ENCODE results near the gene RPL28.
"Not testable (repeated sequence)": the region's sequence is repeated elsewhere in the genome, so short reads cannot be mapped to it uniquely, and the experiment has no call there.

RPL28 gene

DNA sequence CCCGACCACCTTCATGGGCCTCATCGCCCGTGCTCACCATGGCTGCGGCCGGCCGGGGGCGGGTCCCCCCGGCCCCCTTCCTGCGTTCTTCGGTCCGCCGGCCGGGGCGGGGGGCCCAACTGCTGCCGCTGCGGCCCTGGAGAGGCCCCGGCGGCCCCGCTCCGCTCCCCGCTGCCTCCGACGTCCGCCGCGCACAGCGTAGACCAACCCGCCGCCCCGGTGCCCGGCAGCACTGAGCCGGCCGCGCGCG, 21.7 kb downstream of the RPL28 start, which contains the start of gene UBE2S:
Gene UBE2S (minus strand): TSS at position 239 of the 250 bp plus-strand sequence. CDS start 199 bp downstream, at position 40.
- not testable (repeated sequence) for TF ChIP-seq GATA2, GATA3 (IDR thresholded peaks at IDR 0.05; ENCODE audit: low read depth, low read length)

DNA sequence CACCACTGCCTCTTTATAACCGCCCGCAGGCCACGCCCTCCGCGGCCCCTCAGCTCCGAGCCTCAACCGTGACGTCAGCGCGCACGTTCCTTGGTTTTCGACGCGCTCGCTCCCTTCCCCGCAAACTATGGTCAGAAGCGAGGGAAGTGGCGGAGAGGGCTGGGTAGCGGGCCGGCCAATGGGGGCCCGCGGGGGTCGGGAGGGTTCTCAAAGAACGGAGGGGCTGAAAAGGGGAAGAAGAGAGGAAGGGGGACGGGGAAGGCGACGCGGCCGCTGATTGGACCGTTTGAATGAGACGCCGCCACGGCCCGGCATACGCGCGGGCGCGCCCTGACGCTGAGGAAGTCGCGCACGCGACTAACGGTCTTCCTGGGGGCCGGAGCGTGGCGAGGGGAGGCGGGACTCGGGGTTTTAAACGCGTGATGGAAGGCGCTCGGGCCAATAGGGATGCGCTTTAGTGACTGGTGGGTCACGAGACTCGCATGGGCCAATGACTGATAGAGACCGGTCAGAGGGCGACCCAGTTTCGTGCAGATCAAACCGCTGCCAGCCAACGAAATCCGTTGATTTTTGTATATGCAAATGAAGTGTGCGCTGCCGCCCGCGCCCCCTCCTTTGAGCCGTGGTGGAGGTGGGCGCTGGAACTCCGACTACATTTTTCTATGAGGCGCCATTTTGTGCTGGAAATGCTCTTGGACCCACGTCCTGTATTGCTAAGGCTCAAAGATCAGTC, 22.2 kb downstream of the RPL28 start:
- TF ChIP-seq GATA3 (IDR thresholded peaks at IDR 0.05; ENCODE audit: low read depth, low read length) (no peak), GATA2 (IDR thresholded peaks at IDR 0.05; ENCODE audit: low read depth, low read length) (no peak)

DNA sequence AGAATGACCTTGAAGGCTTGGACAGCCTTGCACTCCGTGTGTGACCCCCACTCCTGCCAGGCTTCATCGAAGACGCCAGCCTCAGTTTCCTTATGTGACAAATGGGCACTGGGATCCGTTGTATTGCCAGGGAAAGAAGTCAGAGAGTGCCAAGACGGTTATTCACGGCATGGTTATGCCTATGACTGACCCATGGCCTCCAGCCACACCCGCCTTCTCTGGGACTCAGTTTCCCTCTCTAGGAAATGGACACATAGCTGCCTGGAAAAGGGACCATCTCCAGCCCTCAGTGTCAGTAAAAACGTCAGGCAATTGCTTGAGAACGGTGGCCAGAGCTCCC, 22.8 kb downstream of the RPL28 start:
- TF ChIP-seq GATA2 (IDR thresholded peaks at IDR 0.05; ENCODE audit: low read depth, low read length) = no peak
- TF ChIP-seq GATA3 (IDR thresholded peaks at IDR 0.05; ENCODE audit: low read depth, low read length) = no peak

DNA sequence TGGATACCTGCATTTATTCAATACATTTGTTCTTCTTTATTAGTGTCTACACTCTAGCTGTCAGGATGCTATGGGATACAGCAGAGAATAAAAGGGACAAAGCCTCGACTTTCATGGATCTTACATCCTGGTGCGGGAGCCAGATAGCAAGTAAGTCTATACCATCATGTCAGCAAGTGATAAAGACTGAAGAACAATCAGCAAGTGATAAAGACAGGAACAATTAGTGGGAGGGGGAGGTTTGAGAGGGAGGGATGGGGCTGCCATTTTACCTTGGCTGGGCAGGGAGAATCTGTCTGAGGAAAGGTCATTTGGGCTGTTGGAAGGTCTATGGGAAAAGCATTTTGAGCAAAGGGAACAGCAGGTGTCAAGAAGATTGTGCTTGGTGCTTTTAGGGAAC, 24.4 kb downstream of the RPL28 start:
- TF ChIP-seq GATA2 (IDR thresholded peaks at IDR 0.05; ENCODE audit: low read depth, low read length) = no peak
- no peak for TF ChIP-seq GATA3 (IDR thresholded peaks at IDR 0.05; ENCODE audit: low read depth, low read length)

DNA sequence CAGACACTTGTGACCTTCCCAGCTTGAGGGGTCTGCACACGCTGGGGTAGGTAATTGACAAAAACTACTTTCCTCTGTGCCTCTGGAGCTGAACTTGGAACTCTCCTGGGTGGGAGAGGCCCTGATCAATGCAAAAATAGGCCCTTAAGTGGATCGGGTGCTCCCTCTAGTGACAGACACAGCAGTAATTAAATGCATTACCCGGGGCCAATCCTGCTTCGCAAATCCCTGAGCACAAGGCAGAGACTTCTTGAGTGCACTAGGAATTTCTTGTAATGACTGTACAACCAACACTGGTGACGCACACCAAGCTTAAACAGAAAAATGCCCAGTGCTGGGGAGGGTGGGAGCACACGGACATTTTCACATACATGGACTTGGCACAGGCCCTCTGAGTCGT, 32.5 kb downstream of the RPL28 start:
- TF ChIP-seq GATA3 (IDR thresholded peaks at IDR 0.05; ENCODE audit: low read depth, low read length) (no peak), GATA2 (IDR thresholded peaks at IDR 0.05; ENCODE audit: low read depth, low read length) (no peak)

DNA sequence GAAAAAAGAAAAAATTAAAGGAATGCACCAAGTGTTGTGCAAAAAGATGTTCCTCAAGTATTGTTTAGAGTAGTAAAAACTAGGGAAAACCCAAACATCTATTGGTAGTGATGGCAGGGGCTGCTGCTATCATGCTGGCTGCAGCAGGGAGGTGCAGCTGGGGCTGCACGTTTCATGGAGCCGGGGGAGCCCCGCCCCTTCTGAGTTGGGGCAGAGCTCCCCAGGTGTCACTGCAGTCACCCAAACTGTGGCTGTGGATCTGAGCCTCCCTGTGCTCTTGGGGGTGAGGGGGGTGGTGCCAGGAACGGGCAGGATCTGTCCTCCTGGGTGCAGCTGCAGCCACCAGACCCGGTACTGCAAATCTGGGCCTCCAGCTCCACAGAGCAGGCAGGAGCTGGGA, 33.4 kb downstream of the RPL28 start:
- TF ChIP-seq GATA3 (IDR thresholded peaks at IDR 0.05; ENCODE audit: low read depth, low read length) (no peak), GATA2 (IDR thresholded peaks at IDR 0.05; ENCODE audit: low read depth, low read length) (no peak)

DNA sequence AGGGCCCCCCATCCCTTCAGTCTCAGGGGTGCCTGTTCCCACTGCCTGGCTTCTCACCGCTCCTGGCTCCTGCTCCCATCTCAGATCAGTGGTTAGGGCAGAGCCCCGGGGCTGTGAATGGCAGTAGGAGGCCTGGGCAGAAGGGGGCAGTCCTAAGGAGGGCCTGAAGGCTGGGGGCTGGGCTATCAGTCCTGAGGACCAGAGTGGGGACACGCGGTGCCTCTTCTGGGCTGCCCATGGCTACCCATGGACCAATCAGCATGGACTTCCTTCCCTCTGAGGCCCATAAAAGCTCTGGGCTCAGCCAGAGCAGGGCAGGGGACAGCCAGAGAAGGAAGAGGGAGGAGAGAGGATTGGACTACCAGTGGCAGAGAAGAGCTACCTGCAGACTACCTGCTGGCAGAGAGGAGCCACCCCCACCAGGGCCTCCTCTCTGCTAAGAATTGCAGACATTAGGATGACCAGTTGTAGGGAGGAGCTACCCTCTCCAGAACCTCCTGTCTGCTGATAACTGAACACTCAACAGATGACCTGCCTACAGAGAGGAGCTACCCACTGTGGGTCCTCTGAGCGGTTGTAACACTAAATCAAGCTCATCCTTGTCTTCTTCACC, 34.0 kb downstream of the RPL28 start:
- TF ChIP-seq GATA2 (IDR thresholded peaks at IDR 0.05; ENCODE audit: low read depth, low read length) (no peak), GATA3 (IDR thresholded peaks at IDR 0.05; ENCODE audit: low read depth, low read length) (no peak)

DNA sequence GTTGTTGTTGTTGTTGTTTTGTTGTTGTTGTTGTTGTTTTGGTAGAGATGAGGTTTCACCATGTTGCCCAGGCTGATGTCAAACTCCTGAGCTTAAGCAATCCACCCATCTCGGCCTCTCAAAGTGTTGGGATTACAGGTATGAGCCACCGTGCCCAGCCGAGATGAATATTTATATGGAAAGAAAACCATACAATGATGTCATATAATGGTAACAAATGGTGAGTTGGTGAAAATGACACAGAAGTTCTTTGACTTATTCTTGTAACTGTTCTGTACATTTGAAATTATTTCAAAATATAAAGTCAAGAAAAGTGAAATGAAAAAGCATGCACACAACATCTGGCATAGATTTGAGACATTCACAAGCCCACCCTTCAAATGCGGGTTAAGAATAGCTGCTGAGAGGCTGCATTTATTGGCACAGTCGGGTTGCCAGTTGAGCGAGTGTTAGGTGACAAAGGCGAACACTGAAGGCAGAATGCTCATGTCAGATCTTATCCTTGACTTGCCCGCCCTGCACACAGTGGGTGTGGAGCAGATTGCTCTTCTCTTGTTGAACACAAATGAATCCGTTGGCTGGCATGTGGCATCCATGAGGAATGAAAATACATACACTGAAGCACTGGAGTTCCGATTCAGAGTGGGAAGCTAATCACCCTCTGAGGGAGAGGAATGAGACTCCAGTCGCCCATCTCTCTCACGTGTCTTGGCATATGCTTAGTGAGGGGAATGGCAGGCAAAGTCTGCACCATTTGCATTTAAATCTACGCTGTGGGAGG, 37.7 kb downstream of the RPL28 start:
- no peak for TF ChIP-seq GATA2 (IDR thresholded peaks at IDR 0.05; ENCODE audit: low read depth, low read length)
- no peak for TF ChIP-seq GATA3 (IDR thresholded peaks at IDR 0.05; ENCODE audit: low read depth, low read length)

DNA sequence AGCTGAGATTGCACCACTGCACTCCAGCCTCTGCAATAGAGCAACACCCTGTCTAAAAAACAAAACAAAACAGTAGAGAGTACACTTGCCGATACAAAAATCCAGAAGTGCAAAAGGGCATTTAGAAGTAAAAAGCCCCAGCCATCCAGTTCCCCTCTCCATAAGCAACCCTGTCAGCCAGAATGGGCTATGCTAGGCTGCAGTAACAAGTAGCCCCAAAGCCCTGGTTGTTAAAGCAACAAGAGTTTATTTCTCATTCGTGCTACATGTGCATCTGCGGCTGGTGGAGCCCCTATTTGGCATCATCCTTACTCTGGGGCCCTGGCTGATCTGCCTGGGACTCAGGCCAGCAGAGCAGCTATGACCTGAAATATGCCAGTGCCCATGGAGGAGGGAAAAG, 38.8 kb downstream of the RPL28 start:
- TF ChIP-seq GATA2 (IDR thresholded peaks at IDR 0.05; ENCODE audit: low read depth, low read length) (no peak), GATA3 (IDR thresholded peaks at IDR 0.05; ENCODE audit: low read depth, low read length) (no peak)

DNA sequence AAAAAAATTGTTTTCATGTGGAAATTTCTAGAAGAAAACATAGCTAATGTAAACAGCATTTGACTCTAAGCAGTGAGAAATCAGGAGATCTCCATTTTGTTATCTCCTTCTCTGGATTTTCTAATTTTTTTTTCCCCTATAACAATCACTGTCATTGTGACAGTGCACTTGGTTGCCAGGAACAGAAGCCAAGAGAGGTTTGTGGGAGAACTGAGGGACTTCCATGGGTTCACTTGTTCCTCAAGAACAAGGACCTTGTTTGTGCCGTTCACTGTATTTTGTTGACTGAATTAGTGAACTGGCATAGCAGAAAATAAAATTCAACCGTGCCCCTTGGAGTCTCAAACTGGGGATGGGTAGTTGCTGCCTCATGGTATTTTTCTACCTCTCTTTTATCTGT, 40.3 kb downstream of the RPL28 start:
- no peak for TF ChIP-seq GATA2 (IDR thresholded peaks at IDR 0.05; ENCODE audit: low read depth, low read length)
- no peak for TF ChIP-seq GATA3 (IDR thresholded peaks at IDR 0.05; ENCODE audit: low read depth, low read length)

DNA sequence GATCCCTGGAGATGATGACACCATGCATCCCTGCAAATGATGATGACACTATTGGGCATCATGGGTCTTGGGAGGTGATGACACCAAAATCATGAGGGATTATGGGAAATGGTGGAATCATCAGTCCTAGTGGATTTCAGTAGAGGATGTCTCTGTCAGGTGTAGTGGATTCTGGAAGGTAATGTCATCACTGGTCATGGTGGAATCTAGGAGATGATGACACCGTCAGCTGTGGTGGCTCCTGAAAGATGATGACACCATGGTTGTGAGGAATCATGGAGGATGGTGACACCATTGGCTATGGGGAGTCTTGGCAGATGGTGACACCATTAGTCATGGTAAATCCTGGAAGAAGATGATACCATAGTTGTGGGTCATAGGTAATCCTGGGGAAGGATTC, 45.5 kb downstream of the RPL28 start:
- TF ChIP-seq GATA3 (IDR thresholded peaks at IDR 0.05; ENCODE audit: low read depth, low read length) (no peak), GATA2 (IDR thresholded peaks at IDR 0.05; ENCODE audit: low read depth, low read length) (no peak)

DNA sequence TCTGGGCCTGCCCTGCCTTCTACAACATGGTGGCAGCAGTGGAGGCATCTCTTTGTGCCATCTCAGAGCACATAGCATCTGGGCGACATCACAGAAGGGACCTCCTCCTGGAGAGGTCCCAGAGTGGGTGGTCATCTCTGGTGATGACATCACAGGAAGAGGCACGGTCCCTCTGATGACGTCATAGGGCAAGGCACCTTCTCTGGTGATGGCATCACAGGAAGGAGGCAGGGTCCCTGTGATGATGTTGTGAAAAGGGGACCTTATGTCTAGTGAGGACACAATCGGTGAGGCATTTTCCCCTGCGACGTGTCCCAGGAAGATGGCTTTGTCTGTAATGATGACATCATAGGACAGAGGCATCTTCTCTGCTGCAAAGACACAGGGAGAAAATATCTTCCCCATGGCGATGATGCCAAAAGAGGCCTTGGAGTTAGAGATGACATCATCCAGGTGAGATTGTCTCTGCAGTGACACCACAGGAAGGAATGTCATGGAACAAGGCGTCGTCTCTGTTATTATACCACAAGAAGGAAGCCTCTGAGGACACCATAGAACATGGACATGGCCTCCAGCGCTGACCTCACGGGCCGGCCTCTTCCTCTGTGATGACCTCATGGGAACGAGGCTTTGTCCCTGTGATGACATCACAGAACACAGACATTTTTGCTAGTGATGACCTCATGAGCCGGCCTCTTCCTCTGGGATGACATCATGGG, 46.7 kb downstream of the RPL28 start:
- no peak for TF ChIP-seq GATA2 (IDR thresholded peaks at IDR 0.05; ENCODE audit: low read depth, low read length)
- TF ChIP-seq GATA3 (IDR thresholded peaks at IDR 0.05; ENCODE audit: low read depth, low read length) = no peak

DNA sequence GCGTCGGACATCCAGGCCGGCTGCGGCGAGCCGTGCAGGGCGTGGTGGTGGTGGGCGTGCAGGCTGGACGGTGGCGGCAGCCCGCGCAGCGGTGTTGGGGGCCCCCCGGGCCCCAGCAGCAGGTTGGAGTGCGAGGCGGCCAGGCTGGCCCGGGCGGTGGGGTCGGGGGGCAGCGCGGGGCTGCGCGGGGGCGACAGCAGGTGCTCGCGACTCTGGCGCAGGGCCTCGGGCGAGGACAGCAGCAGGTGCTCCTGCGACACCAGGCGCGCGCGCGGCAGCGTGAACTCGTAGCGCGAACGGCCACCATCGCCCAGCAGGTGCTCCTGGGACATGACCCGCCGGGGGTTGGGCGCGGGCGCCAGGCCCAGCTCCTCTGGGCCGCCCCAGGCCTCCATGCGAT, 47.6 kb downstream of the RPL28 start:
- no peak for TF ChIP-seq GATA3 (IDR thresholded peaks at IDR 0.05; ENCODE audit: low read depth, low read length)
- no peak for TF ChIP-seq GATA2 (IDR thresholded peaks at IDR 0.05; ENCODE audit: low read depth, low read length)

DNA sequence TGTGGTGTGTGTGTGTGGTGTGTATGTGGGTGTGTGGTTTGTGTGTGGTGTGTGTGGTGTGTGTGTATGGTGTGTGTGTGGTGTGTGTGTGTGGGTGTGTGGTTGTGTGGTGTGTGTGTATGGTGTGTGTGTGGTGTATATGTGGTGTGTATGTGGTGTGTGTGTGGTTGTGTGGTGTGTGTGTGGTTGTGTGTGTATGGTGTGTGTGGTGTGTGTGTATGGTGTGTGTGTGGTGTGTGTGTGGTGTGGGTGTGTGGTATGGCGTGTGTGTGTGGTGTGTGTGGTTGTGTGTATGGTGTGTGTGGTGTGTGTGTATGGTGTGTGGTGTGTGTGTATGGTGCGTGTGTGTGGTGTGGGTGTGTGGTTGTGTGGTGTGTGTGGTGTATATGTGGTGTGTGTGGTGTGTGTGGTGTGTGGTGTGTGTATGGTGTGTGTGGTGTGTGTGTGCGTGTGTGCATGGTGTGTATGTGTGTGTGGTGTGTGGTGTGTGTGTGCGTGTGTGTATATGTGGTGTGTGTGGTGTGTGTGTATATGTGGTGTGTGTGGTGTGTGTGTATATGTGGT, 48.7 kb downstream of the RPL28 start:
- TF ChIP-seq GATA3 (IDR thresholded peaks at IDR 0.05; ENCODE audit: low read depth, low read length) = no peak
- TF ChIP-seq GATA2 (IDR thresholded peaks at IDR 0.05; ENCODE audit: low read depth, low read length) = no peak
